Left forelimb (tissue), 1 donor: ENCODE data around the gene TSSK2.

Experiments used
- DNase-seq: peaks from one replicate; pipeline ENCODE4 v3.0.0-alpha.2; 2018; ENCODE audit warnings: low spot score

TSSK2 gene

DNA sequence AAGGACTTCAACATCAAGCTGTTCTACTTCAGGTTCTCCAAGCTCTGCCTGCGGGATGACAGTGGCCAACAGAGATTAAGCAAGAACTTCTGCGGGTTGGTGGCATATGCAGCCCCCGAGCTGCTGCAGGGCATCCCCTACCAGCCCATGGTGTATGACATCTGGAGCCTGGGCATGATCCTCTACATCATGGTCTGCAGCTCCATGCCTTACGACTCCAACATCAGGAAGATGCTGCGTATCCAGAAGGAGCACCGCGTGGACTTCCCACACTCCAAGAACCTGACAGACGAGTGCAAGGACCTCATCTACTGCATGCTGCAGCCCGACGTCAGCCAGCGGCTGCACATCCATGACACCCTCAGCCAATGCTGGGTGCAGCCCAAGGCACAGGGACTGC, 6.1 kb upstream of the TSSK2 start:
- no peak for DNase-seq

DNA sequence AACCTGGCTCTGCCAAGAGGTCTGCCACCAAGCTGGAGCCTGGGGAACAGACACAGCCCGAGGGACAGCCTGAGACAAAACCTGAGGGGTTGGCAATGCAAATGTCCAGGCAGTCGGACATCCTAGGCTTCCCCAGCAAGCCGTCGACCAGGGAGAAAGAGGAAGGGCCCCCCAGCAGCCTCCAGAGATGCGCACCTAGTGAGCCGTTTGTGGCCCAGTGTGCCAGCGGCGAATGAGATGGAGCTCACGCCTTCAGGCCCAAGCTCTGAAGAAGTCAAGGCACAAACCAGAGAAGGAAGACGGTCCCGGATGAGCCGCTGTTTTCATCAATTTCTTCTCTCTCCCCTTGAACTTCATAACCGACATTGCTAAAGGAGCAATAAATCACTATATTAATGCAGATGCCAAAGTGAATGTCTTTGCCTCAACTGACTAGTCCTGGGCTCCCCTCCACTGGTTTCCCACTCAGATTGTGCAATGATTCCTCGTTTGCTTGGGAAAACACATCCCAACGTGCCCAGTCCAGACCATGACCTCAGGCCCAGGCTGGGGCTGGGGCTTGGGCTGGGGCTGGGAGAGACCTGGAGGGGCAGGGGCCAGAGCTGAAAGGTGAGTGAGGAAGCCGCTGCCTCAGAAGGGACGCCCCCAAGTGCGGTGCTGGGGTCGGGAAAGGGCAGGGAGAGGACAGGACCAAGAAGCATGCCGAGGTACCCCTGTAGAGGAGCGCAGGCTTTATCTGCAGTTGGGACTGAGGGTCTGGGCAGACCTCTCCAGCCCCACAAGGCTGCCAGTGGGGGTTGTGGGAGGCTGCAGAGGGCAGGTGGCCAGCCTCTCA, 5.4 kb upstream of the TSSK2 start:
- DNase-seq = no peak

DNA sequence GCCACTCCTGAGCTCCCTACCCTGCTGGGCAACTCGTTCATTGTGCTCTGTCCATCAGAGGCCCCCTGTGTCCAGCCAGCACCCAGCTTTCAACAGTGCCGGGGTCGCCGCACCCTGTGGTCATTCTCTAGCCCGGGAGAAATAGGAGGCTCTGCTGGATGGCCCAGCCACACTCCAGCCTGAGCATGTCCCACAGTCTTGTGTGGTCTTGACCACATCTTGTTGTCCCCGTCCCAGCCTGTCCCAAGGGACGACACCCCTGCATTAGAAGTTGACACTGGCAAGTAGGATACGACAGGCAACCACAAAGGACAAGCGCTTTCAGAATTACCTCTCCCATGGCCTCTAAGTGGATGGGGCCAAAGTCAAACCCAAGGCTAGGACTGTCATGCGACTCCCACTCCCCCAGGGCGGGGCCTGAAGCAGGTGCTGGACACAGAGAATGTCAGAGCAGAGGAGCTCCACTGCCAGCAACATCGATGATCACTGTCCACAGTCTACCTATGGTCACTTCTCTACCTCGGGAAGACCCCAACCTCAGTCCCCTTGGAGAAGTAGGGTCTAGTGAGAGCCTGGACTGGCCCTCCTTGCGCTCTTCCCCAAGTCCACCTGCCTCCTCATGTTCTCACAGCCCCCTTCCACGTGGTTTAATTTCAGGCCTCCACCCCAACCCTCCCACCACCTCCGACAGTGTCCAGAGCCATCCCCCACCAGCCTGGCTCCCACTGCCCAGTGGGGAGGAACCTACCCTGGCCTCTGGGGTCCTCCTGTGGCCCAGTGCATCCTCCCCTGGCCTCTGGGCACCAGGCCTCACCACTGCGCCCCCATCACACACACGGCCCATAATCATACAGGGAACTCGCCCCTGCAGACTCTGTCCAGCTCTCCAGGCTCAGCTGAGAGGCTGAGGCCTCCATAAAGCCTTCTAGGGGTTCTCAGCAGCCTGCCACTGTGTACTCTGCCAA, 4.5 kb upstream of the TSSK2 start:
- DNase-seq = no peak

DNA sequence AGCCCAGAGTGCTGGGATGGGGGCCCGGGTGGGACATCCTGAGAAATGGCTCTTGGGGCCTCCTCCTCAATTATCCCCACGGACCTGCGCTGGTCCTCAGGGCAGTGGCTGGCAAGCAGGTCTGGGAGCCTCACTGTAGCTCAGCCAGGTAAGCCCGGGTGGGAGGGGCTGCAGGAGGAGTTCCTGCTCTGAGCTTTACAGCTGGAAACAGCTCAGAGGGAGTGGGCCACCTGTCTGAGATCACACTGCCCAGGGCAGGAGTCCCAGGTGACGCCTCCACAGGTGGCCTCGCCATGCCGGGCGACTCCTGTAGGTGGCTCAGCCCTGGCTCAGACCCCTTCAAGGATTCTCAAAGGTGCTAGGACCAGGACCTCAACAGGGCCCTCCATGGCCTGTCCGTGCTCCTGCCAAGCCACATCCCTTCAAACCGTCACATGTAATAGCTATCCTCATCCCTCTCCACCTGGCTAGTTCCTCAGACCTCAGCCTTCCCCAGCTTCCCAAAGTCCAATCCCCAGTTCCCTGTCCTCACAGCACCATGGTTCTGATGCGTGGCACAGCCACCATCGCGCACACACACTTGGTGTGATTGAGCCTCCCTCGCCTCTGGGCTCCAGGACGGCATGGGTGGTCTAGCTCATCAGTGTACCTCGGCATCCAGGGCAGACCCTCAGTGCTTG, 3.6 kb upstream of the TSSK2 start:
- DNase-seq = no peak

DNA sequence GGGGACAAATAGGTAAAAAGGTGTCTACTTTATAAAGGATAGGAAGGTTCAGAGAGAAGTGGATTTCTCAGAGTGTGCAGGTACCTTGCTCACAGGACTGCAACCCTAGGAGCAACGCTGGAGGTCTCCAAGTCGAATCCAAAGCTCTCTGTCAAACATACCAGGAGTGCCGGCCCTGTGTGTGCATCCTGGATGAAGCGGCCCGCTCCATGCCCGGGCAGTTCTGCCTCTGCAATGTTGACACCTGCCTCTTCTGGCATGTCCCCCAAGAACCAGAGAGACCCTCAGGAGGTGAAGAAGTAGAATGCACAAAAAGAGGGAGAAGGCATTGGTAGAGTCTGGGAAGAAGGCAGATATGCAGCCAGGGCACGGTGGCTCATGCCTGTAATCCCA, 3.1 kb upstream of the TSSK2 start:
- DNase-seq = no peak

DNA sequence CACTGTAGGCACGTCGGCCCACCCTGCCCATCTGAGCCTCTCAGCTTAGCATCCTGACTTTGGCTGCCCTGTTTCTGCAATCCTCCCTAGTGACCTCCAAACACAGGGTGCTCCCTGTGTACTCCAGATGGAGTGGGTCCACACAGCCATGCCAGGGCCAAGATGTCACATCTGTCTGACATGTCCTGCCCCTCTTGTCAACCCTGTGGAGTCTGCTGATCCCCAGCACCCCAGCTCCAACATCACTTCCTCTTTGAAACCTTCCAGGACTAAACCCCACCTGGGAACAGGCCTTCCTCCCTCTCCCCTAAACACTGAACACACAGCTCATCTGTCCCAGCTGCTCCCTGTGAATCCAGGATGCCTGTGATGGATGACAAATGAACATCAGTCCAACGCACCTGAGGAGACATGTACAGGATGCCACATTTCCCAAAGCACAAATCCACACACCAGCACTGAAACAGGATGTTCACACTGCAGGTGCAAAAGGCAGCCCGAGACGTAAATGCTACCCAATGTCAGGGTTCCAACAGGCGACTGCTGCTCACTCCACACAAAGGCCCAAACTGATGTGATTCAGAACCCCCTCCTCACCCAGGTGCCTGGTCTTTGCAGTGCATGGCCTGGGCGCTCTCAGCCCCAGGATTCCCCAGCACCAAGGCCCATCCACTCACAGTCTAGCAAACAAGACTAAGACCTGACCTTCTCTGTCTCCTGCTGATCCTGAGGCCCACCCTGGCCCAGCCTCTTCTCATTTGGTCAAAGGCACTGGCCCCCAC, 2.0 kb upstream of the TSSK2 start:
- DNase-seq = no peak

DNA sequence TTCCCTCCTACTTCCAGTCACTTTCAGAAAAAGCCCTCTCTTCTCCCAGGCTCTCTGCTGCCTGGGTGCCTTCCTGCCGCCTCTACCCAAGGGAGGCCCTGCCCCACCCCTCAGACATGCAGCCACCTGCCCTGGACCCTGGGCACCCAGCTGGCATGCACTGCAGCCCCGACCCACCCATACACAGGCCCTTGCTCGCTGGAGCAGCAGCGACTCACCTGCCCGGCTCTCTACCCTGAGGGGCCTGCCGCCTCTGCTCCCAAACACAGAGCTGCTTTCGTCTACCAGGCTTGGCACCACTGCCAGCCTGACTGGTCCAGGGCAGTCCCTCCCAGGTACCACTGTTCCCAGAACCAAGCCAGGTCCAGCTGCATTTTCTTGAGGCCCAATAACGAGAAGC, 1.2 kb upstream of the TSSK2 start:
- no peak for DNase-seq

DNA sequence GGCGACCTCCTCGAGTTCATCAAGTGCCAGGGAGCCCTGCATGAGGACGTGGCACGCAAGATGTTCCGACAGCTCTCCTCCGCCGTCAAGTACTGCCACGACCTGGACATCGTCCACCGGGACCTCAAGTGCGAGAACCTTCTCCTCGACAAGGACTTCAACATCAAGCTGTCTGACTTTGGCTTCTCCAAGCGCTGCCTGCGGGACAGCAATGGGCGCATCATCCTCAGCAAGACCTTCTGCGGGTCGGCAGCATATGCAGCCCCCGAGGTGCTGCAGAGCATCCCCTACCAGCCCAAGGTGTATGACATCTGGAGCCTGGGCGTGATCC, 542 bp downstream of the TSSK2 start:
- no peak for DNase-seq

DNA sequence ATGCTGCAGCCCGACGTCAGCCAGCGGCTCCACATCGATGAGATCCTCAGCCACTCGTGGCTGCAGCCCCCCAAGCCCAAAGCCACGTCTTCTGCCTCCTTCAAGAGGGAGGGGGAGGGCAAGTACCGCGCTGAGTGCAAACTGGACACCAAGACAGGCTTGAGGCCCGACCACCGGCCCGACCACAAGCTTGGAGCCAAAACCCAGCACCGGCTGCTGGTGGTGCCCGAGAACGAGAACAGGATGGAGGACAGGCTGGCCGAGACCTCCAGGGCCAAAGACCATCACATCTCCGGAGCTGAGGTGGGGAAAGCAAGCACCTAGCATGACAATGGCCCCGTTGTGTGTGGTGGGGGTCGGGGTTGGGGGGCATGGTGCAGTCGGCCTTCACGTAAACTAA, 1.0 kb downstream of the TSSK2 start:
- no peak for DNase-seq

DNA sequence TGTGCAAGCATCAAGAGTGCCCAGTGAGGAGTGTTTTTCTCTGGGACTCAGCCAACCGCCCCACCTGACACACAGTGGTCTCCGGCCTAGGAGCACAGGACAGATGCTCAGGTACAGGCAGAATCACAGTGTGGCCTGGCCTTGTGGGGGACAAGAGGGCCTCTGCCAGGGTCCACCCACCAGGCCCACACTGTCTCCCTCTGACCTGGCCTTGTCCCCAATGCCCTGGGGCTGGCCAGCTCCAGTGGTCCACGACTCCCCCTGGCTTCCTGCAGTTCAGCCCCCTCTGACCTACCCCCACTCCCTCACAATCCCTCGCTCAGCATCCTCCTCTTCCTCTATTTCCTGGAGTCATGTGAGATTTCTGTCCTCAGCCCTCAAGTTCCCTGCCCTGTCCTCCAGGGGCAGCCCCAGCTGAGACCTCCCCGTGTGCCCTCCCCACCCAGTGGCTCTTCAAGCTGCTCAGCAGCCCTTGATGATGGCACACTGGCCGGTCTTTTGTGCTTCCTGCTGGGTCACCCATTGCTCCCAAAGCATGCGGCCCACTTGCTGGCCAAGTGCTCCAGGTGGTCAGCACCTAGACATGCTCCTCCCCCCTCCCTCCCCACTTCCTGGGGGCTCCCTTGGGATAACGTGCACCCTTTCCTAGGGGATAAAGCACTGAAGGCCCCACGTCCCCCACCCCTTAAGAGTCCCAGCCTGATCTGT, 1.7 kb downstream of the TSSK2 start:
- DNase-seq = no peak

DNA sequence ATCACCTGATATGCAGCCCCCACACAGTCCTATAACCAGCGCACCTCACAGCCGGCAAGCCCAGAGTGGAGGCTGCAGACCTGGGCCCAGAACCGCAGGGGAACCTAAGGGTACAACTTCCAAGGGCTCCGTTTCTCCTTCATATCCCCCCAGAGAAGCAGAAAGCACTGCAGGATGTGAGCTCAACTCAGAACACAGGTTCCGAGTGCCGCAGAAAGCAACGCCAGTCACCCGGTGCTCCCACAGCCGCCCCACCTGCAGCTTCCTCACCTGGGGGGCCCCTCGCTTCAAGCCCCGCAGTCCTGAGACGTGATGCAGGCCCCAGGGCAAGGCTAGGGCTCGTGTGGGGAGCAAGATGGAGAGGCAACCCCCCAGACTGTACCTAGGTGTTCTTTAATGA, 2.5 kb downstream of the TSSK2 start:
- DNase-seq = no peak

DNA sequence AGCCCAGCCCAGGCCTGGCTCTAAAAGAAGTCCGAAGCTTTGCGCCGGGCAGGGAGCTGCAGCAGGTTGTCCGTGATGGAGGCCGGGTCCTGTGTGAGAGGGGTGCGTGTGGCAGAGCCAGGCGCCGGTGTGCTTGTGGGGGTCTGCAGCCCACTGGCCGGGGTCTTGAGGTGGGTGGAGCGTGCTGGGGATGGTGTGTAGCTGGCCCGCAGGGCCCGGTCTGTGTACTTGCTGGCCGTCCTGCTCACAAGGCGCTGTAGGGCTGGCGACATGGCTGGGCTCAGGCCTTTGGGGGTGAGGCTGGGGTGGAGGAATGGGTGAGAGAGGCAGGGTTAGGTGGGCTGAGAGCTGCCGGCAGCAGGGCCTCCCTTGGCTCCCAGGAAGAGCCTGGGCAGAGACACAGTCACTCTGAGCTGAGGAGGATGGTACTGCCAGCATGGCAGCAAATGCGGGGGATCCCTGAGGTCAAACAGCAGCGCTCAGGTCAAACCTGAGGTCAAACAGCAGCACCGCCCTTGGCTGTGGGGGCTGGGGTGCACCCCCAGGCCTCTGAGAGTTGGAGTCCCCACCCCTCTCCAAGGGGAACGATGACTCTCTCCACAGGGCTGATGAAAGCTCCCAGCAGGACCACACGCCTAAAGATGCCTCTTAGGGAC, 3.2 kb downstream of the TSSK2 start:
- DNase-seq = no peak

DNA sequence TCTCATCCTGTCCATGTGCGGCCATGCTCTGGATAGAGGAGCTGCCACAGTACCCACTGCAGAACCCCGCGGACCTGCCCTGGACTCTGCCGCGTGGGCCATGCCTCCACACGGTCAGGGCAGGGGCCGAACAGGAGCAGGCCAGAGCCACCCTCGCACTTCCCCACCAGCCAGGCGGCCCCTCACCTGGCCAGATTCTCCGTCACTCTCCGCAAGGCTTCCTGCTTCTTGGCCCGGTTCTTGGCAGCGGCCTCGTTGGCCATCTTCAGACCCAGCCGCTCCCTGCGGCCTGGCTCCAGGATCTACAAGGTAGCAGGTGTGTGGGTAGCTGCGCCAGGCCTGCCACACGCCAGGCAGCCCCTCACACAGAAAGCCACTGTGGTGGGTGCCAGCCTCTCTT, 3.8 kb downstream of the TSSK2 start:
- no peak for DNase-seq

DNA sequence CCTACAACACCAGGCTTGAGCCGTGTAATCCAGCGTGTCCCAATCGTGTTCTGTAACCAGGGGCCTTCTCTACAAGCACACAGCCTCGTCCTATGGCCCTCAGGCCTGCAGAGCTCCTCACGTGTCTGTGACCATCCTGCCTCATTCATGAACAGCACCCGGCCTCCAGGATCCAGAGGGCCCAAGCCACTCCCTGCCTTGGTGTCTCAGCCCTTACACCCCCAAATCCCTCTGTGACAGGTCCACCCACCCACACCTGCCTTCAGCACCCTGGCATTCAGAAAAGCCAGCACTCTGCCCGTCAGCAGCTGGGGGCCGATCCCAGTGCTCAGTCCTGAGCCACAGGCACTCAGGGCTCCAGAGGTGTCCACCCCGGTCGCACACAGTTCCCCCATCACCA, 5.8 kb downstream of the TSSK2 start:
- no peak for DNase-seq

DNA sequence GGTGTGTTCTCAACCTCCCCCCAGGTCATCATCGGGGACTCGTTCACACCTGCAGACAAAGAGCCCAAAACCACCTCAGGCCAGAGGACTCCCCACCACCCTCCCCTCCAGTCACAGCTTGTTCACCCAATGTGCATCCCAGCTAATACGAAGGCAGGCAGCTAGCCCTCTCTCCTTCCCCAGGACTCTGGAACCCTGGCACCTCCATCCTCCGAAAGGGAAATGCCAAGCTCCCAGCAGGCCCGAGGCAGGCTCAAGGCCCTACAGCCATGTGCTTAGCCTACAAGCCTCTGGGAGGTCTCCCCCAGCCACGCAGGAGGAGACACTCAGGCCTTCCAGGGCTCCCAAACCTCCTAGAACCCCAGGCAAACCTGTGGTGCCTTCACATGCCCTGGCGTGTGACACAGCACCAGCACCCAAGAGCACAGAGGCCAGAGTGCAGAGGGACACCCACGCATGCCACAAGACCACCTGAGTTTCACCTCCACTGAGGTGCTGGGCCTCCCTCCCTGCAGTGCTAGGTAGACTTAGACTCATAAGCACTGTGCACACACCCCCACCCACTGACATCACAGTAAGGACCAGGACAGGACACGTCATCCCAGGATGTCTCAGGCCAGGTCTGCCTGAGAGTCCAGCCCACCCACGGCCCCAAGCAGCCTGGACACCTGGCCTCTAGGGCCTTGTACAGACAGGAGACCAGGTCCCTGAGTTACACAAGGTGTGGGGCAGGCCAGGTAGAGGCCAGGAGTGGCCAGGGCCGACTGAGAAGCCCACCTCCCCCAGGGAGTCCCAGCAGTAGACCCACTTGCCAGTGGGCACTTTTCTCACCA, 6.5 kb downstream of the TSSK2 start:
- DNase-seq = no peak

DNA sequence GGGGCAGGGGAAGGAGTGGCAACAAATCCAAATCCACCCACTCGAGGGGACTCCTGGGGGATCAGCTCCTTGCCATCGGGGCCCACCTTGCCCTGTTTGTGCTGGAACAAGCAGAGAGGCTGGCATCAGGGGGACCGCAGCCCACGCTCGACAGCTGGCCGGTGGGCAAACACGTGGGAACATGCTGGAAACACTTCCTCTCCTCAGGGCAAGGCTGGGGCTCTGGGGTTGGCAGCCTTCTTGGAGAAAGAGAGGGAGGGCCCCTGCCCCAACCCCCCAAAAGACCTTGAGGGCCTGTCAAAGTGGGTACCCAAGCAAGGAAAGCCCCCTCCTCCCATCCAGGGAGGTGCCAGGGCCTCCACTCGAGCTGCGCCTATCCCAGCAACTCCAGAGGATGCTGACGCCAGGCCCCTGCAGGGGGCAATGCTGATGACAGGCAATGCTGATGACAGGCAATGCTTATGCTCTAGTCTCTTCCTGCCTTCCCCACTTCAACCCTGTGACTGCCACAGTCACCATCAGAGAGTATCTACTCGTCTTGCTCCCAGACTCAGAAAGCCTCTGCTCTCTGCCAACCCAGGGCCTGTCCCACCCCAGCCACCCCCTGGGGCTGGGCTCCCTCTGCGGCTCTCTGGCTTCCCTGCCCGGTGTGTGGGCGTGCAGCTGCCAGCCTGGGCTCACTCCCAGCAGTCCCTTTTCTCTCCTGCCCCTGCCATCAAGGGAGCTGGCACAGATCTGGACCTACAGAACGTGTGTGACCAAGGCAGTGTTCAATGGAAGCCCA, 7.3 kb downstream of the TSSK2 start:
- no peak for DNase-seq

DNA sequence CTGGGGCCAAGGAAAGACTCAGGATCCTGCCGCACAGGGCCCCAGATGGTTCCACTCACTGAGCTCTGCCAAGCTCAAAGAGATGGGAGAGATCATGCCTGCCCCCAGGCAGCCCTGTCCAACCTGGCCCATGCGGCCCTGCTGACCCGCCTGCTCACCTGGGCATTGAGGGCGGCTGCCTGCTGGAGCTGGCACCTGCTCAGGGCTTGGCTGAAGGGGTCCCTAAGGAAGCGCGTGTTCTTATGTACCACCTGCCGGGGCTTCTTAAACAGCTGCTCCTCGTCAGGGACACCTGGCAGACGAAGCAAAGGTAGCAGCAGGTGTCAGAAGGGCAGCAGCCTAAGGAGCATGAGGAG, 7.9 kb downstream of the TSSK2 start:
- DNase-seq = no peak

DNA sequence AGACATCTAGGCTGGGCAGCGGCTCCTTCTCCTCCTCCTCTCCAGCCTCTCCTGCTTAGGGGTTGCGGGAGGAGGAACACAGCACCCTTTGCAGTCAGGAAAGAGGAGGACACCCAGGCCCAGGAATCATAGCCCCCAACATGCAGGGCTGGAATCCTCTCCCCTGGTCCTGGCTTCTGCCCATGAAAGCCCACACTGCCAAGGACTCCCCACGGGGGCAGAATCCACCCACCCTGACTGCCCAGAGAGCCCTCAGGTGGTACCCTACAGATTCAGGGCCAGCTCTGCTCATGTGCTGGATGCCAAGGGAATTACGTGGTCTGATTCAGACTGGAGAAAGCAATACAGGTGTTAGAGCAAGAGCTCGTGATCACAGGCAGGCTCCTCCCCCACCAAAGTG, 8.9 kb downstream of the TSSK2 start:
- DNase-seq = no peak

DNA sequence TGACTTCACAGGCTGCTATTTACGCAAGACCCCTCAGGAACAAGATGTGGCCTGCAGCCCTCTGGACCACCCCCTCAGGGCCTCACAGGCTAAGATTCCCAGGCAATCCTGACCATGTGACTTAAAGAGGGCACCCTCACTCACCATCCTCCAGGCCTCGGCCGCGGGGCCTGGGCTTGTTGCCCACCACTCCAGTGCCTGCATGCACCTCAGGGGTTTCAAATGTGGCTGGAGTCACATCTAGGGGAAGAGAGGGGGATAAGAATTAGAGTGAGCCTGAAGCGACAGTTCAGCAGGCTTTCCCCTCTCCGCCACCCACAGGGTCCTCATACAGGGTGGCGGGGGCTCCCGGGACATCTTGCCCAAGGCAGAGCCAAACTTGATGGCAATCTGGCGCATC, 11.3 kb downstream of the TSSK2 start:
- no peak for DNase-seq
